Activated naive CD8-positive, alpha-beta T cell treated with anti-CD3 and anti-CD28 coated beads, Interleukin-2, amount 50 U/mL, for 16 hours (primary cell): ENCODE data around the gene MTMR12.
"Not testable (repeated sequence)": the region's sequence is repeated elsewhere in the genome, so short reads cannot be mapped to it uniquely, and the experiment has no call there.

Source experiments
- DNase-seq: peaks from one replicate; pipeline ENCODE4 v3.0.0-alpha.2; 2020; ENCODE audit warnings: low read depth, low spot score

The MTMR12 gene

GRCh38 chr5:32297181-32298058 lies 15.3 kb downstream of the MTMR12 start:
- no peak for DNase-seq

DNA sequence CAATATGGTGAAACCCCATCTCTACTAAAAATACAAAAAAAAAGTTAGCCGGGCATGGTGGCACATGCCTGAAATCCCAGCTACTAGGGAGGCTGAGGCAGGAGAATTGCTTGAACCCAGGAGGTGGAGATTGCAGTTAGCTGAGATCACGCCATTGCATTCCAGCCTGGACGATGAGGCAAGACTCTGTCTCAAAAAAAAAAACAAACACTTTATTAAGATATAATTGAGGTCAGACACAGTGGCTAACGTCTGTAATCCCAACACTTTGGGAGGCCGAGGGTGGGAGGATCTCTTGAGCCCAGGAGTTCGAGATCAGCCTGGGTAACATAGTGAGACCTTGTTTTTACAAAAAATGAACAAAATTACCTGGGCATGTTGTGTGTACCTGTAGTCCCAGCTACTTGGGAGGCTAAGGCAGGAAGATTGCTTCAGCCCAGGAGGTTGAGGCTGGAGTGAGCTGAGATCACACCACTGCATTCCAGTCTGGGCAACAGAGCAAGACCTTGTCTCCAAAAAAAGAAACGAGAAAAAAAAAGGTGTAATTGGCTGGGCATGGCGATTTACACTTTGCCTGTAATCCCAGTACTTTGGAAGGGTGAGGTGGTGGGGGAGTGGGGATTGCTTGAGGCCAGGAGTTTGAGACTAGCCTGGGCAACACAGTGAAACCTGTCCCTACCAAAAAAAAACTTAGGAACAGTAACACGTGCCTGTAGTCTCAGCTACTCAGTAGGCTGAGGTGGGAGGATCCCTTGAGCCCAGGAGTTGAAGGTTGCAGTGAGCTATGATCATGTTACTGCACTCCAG lies 16.6 kb downstream of the MTMR12 start:
- DNase-seq: not testable (repeated sequence)

DNA sequence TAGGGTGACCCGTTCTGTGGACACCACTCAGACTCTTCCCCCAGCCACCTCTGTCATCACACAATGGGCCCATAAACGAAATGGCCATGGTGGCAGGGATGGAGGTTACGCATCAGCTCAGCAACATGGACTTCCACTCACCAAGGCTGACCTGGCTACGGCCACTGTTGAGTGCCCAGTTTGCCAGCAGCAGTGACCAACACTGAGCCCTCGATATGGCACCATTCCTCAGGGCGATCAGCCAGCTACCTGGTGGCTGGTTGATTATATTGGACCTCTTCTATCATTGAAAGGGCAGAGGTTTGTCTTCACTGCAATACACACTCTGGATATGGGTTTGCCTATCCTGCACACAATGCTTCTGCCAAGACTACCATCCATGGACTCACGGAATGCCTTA lies 21.1 kb downstream of the MTMR12 start:
- DNase-seq: no peak

DNA sequence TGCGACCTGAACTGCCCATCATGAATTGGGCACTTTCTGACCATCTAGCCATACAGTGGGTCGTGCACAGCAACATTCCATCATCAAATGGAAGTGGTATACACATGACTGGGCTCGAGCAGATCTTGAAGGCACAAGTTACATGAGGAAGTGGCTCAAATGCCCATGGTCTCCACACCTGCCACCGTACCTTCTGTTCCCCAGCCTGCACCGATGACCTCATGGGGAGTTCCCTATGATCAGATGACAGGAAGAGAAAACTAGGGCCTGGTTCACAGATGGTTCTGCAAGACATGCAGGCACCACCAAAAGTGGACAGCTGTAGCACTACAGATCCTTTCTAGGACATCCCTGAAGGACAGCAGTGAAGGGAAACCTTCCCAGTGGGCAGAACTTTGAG lies 21.8 kb downstream of the MTMR12 start:
- no peak for DNase-seq

DNA sequence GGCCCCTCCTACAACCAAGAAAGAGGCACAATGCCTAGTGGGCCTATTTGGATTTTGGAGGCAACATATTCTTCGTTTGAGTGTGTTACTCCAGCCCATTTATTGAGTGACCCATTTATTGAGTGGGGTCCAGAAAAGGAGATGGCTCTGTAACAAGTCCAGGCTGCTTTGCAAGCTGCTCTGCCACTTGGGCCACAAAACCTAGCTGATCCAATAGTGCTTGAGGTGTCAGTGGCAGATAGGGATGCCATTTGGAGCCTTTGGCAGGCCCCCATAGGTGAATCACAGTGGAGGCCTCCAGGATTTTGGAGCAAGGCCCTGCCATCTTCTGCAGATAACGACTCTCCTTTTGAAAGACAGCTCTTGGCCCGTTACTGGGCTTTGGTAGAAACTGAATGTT lies 22.2 kb downstream of the MTMR12 start:
- not testable (repeated sequence) for DNase-seq

- DNase-seq: not testable (repeated sequence)
Measured at GRCh38 chr5:32289986-32290385, 22.8 kb downstream of the MTMR12 start.

GRCh38 chr5:32288135-32288534 lies 24.6 kb downstream of the MTMR12 start:
- DNase-seq: not testable (repeated sequence)

- not testable (repeated sequence) for DNase-seq
Measured at GRCh38 chr5:32287525-32287924, 25.2 kb downstream of the MTMR12 start.

- DNase-seq: no peak
Measured at GRCh38 chr5:32285510-32286138, 27.1 kb downstream of the MTMR12 start.

DNA sequence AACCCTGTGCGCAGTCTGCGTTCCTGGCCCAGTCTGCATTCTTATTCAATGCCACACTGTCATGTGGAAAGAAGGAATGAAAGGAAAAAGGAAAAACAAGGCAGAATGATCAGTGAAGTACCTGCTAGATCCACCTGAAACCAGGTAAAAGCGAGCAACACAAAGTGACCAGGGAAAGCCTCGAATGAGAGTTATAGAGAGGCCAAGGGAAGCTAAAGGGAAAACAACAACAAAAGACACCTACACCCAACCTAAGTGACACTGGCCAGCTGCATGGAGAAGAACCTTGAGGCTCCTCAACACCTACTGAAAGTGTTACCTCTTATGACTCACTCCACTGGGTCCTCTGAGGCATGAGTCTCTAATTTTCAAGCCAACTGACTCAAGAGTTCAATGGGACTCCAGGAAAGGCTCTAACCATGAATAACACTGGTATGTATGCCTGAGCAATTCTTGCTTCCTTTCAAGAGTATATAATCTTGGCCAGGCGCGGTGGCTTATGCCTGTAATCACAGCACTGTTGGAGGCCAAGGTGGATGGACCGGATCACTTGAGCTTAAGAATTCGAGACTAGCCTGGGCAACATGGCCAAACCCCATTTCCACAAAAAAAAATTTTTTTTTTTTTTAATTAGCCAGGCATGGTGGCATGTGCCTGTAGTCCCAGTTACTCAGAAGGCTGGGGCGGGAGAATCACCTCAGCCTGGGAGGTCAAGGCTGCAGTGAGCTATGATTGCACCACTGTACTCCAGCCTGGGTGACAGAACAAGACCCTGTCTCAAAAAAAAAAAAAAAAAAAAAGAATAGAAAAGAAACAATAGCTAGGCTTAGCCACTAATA lies 29.0 kb downstream of the MTMR12 start:
- no peak for DNase-seq

DNA sequence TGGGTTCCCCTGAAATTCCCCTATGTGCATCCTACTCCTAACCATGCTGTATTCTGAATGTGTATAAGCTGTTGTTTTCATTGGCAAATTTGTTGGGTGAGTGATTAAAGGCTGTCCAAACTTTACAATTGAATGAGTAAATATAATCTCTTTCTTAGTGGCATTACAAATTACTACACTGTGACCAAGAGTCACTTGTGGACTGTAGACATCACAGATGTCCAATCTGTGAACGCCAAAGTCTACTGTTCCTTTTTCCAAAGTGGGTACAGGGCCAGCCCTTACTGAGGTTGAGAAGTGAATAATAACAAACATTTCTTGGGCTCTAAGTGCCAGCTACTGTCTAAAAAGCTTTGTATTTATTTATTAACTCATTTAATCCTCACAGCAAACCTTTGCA lies 29.7 kb downstream of the MTMR12 start:
- DNase-seq: no peak

GRCh38 chr5:32282633-32283032 lies 30.1 kb downstream of the MTMR12 start:
- no peak for DNase-seq

- not testable (repeated sequence) for DNase-seq
Measured at GRCh38 chr5:32281378-32282133, 31.2 kb downstream of the MTMR12 start.

DNA sequence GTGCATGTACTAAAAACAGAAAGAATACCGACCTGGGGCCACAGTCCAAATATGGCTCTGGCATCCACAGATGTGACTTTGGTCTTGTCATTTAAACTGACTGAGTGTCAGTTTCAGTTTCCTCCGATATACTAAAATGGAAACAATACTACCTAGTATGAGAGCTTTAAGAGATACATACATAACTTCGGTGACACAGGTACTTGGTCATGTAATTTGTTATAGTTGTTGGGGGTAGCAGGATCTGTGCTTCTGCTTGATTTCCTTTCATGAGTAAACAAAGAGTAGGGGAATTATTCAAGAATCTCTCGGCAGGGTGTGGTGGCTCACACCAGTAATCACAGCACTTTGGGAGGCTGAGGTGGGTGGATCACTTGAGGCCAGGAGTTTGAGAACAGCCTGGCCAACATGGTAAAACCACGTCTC lies 32.1 kb downstream of the MTMR12 start:
- DNase-seq: no peak

DNA sequence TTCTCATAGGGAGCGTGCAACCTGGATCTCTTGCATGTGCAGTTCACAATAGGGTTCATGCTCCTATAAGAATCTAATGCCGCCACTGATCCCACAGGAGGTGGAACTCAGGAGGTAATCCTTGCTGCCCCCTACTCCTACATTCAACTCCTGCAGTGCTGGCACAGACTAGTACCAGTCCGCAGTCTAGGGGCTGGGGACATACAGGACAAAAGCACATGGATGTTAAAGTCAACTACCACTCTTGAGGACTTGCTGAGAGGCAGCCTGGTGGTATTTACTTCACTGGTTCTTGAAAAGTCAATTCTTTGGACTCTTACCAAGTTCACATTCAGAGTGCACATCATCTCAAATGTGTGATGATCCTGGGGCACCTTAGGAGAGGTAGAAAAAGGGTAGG lies 33.0 kb downstream of the MTMR12 start:
- DNase-seq: no peak

- no peak for DNase-seq
Measured at GRCh38 chr5:32279223-32279622, 33.5 kb downstream of the MTMR12 start.

- no peak for DNase-seq
Measured at GRCh38 chr5:32278406-32278805, 34.3 kb downstream of the MTMR12 start.

DNA sequence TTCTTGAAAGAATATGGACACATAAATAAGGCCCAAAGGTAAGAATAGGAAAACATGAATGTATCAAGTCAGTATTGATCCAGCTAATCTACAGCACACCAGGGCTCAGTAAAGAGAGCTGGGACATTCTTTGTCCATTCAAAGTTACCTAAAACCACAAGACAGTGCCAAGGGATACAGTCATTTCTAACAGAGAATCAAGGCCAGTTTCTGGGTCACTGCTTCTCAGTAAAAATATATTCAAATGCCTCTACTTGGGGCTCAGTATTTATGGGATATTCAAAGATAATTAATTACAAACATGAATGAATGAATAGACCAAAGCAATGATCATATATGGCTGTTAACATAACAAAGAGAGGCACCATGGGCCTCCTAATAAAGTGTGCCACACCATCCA lies 34.9 kb downstream of the MTMR12 start:
- DNase-seq: no peak

- no peak for DNase-seq
Measured at GRCh38 chr5:32276173-32276853, 36.4 kb downstream of the MTMR12 start.

DNA sequence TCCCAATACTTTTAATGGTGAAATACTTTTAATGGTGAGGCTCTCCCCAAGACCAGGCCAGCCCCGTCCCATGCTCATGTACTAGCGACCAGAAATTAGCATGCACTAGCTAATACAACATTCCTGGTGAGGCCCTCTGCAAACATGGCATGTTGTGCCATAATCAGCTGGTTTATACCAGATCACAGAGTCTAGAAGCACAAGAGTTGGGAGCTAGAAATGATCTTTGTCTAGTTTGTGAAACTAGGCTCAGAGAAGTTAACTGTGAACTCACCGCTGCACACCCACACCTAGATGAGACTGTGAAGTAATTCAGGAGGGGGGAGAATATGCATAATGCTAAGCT lies 37.4 kb downstream of the MTMR12 start:
- DNase-seq: no peak
